Measurements from ENCODE around the gene PRPSAP1.
"Not testable (repeated sequence)": the region's sequence is repeated elsewhere in the genome, so short reads cannot be mapped to it uniquely, and the experiment has no call there.

PRPSAP1 gene

GRCh38 chr17:76363107-76363842 lies 9.6 kb upstream of the PRPSAP1 start:
- no peaks in the 10 kb centered on the region for H3K36me3 ChIP-seq
- no peak for TF ChIP-seq CTCF (IDR thresholded peaks at IDR 0.05; ENCODE audit: low read depth, low read length)
- DNase-seq, result no peak

GRCh38 chr17:76360461-76360860 lies 6.7 kb upstream of the PRPSAP1 start:
- no peaks in the 10 kb centered on the region for H3K9me3 ChIP-seq
- TF ChIP-seq CTCF (IDR thresholded peaks at IDR 0.05; ENCODE audit: low read depth, low read length), result no peak
- no peak overlapping the region for H3K4me3 ChIP-seq (ENCODE audit: low read depth, low read length)
- no peaks in the 10 kb centered on the region for H3K27me3 ChIP-seq
- H3K36me3 ChIP-seq, result no peaks in the 10 kb centered on the region
- DNase-seq, result no peak
- H3K4me1 ChIP-seq, result no peaks in the 10 kb centered on the region

More at GRCh38 chr17:76363107-76363842, 9.6 kb upstream of the PRPSAP1 start:
- no peaks in the 10 kb centered on the region for H3K27me3 ChIP-seq
- no peaks in the 10 kb centered on the region for H3K9me3 ChIP-seq
- H3K4me3 ChIP-seq (ENCODE audit: low read depth, low read length), result no peak overlapping the region
- no peaks in the 10 kb centered on the region; the same call in 1 of the 2 replicates for H3K4me1 ChIP-seq

GRCh38 chr17:76359776-76360175 lies 6.1 kb upstream of the PRPSAP1 start:
- H3K4me3 ChIP-seq (ENCODE audit: low read depth, low read length); H3K4me1 ChIP-seq; H3K27me3 ChIP-seq; H3K36me3 ChIP-seq; H3K9me3 ChIP-seq; DNase-seq: not testable (repeated sequence)

GRCh38 chr17:76359375-76359774 lies 5.7 kb upstream of the PRPSAP1 start:
- TF ChIP-seq CTCF (IDR thresholded peaks at IDR 0.05; ENCODE audit: low read depth, low read length), result no peak
- DNase-seq, result no peak
- no peaks in the 10 kb centered on the region for H3K27me3 ChIP-seq

GRCh38 chr17:76357597-76358158 lies 4.0 kb upstream of the PRPSAP1 start:
- Histone ChIP-seq H3K4me1 (no peaks in the 10 kb centered on the region), H3K4me3 (ENCODE audit: low read depth, low read length) (no peak overlapping the region), H3K27me3 (no peaks in the 10 kb centered on the region), H3K36me3 (no peaks in the 10 kb centered on the region), H3K9me3 (no peaks in the 10 kb centered on the region)
- no peak for DNase-seq
- TF ChIP-seq CTCF (IDR thresholded peaks at IDR 0.05; ENCODE audit: low read depth, low read length), result no peak

More at GRCh38 chr17:76359375-76359774, 5.7 kb upstream of the PRPSAP1 start:
- Histone ChIP-seq H3K36me3 (no peaks in the 10 kb centered on the region), H3K9me3 (no peaks in the 10 kb centered on the region), H3K4me3 (ENCODE audit: low read depth, low read length) (no peak overlapping the region), H3K4me1 (no peaks in the 10 kb centered on the region)

- no peak for DNase-seq
- Histone ChIP-seq H3K9me3 (no peaks in the 10 kb centered on the region), H3K4me3 (ENCODE audit: low read depth, low read length) (no peak overlapping the region), H3K27me3 (no peaks in the 10 kb centered on the region), H3K36me3 (no peaks in the 10 kb centered on the region), H3K4me1 (no peaks in the 10 kb centered on the region)
- TF ChIP-seq CTCF (IDR thresholded peaks at IDR 0.05; ENCODE audit: low read depth, low read length), result no peak
Observed at GRCh38 chr17:76356803-76357456, 3.2 kb upstream of the PRPSAP1 start.

Data from BE2C (cell line).